DOHH2 (cell line): ENCODE measurements around the gene C19orf67.

Experiments
- H3F3A ChIP-seq: fragments of 200-600 bp; sonication (generic), shearing (Covaris generic); 2 replicates; pipeline ENCODE4 v1.6.0; 2016; ENCODE audit warnings: antibody characterized with exemption, mild to moderate bottlenecking; ENCODE audit not compliant: control insufficient read depth, insufficient read depth
- H3K27ac ChIP-seq: fragments of 200-600 bp; sonication (generic); 2 replicates; pipeline ENCODE4 v1.5.1; 2014; ENCODE audit warnings: low read depth, mild to moderate bottlenecking, low read length, moderate library complexity
- H3K27me3 ChIP-seq: fragments of 200-600 bp; sonication (generic); 2 replicates; pipeline ENCODE4 v1.6.1; 2014; ENCODE audit warnings: mild to moderate bottlenecking, low read length, mixed read lengths; ENCODE audit not compliant: control insufficient read depth
- H3K36me3 ChIP-seq: fragments of 200-600 bp; sonication (generic); 2 replicates; pipeline ENCODE4 v1.6.1; 2014; ENCODE audit warnings: mild to moderate bottlenecking, low read length, moderate library complexity, mixed read lengths; ENCODE audit not compliant: control insufficient read depth
- H3K4me1 ChIP-seq: fragments of 200-600 bp; sonication (generic); 2 replicates; pipeline ENCODE4 v1.6.1; 2014; ENCODE audit warnings: mild to moderate bottlenecking, low read length, mixed read lengths; ENCODE audit not compliant: control insufficient read depth
- H3K4me2 ChIP-seq: fragments of 200-600 bp; sonication (generic); 2 replicates; pipeline ENCODE4 v1.6.0; 2014; ENCODE audit warnings: mild to moderate bottlenecking, low read length, moderate library complexity
- H3K4me3 ChIP-seq: fragments of 200-600 bp; sonication (generic); 2 replicates; pipeline ENCODE4 v1.5.1; 2014; ENCODE audit warnings: mild to moderate bottlenecking, low read length, mixed read lengths
- H3K79me2 ChIP-seq: fragments of 200-600 bp; sonication (generic); 2 replicates; pipeline ENCODE4 v1.6.1; 2014; ENCODE audit warnings: mild to moderate bottlenecking, low read length, mixed read lengths; ENCODE audit not compliant: control insufficient read depth
- H3K9me2 ChIP-seq: fragments of 200-600 bp; sonication (generic); replicated peaks from 2 replicates; pipeline ENCODE4 v1.6.1; 2014; ENCODE audit warnings: mild to moderate bottlenecking, low read length, mixed read lengths; ENCODE audit not compliant: control insufficient read depth
- H3K9me3 ChIP-seq: fragments of 200-600 bp; sonication (generic); 2 replicates; pipeline ENCODE4 v1.6.1; 2014; ENCODE audit warnings: antibody characterized with exemption, low read length, mixed read lengths; ENCODE audit not compliant: control insufficient read depth, insufficient read depth
- H4K20me1 ChIP-seq: fragments of 200-600 bp; sonication (generic); 2 replicates; pipeline ENCODE4 v1.6.0; 2014; ENCODE audit warnings: low read depth, mild to moderate bottlenecking, antibody characterized with exemption, low read length, moderate library complexity; ENCODE audit not compliant: control insufficient read depth, insufficient read depth
- EZH2phosphoT487 ChIP-seq: fragments of 200-600 bp; sonication (generic); IDR thresholded peaks from 2 replicates; pipeline ENCODE4 v1.6.1; 2017; ENCODE audit warnings: borderline replicate concordance, mild to moderate bottlenecking, antibody characterized with exemption, low read length, moderate library complexity, mixed read lengths
- TF ChIP-seq, protein P1 (sequence below): fragments of 200-600 bp; sonication (generic); IDR thresholded peaks from one replicate; pipeline ENCODE4 v1.5.1; 2014; ENCODE audit warnings: antibody characterized with exemption, mild to moderate bottlenecking, low read depth, low read length; ENCODE audit not compliant: poor library complexity, severe bottlenecking

The C19orf67 gene

DNA sequence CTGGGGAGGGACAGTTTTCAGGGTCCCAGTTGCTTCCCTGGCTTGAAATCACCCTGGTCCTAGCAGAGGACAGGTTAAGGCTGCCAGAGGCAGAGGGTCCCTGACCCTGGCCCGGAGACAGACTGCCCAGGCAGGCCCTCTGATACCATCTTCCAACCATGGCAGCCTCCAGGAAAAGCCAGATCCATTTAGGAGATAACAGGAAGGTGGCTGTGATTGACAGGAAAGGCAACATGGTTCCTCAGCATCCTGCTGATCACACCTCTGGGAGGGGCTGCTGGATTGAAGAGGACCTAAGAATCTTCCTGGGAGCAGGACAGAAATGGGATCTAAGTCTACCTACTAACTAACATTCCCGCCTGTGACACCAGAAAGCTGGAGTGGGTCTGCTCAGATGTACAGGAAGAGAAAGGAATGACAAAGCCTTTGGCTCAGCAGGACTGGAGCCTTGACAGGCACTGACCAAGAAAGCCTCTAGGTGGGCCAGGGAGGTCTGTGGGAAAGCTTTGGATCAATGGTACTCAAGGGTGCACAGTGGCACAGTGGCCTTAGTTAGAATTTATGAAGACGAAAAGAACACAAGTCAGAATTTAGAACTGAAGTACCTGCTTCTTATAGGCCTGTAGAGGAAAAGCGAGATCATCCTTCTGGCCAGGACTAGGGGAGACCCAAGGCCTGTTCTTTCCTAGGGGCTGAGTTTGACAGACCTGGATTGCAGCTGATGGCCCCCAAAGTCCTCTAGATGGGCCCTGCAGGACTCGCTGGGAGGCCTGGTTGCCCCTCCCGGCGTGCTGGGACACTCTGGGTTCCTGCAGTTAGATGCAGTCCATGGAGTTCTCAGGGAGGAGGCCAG, 34.3 kb upstream of the C19orf67 start:
- no peak overlapping the region for H3K27ac ChIP-seq
- H3K9me2 ChIP-seq: no peaks in the 10 kb centered on the region
- peaks cover 30% of the 10 kb centered on the region for H3K36me3 ChIP-seq
- no peak for TF ChIP-seq EZH2phosphoT487
- TF ChIP-seq, protein P1, sequence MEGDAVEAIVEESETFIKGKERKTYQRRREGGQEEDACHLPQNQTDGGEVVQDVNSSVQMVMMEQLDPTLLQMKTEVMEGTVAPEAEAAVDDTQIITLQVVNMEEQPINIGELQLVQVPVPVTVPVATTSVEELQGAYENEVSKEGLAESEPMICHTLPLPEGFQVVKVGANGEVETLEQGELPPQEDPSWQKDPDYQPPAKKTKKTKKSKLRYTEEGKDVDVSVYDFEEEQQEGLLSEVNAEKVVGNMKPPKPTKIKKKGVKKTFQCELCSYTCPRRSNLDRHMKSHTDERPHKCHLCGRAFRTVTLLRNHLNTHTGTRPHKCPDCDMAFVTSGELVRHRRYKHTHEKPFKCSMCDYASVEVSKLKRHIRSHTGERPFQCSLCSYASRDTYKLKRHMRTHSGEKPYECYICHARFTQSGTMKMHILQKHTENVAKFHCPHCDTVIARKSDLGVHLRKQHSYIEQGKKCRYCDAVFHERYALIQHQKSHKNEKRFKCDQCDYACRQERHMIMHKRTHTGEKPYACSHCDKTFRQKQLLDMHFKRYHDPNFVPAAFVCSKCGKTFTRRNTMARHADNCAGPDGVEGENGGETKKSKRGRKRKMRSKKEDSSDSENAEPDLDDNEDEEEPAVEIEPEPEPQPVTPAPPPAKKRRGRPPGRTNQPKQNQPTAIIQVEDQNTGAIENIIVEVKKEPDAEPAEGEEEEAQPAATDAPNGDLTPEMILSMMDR: no peak
- no peak overlapping the region for H3K4me3 ChIP-seq
- peaks cover 3% of the 10 kb centered on the region; the same call in 1 of the 2 replicates for H4K20me1 ChIP-seq
- H3K4me2 ChIP-seq: no peak overlapping the region
- no peaks in the 10 kb centered on the region for H3K27me3 ChIP-seq
- H3F3A ChIP-seq: peaks cover 21% of the 10 kb centered on the region
- no peaks in the 10 kb centered on the region for H3K9me3 ChIP-seq
- peaks cover 20% of the 10 kb centered on the region for H3K79me2 ChIP-seq
- peaks cover 30% of the 10 kb centered on the region for H3K4me1 ChIP-seq

DNA sequence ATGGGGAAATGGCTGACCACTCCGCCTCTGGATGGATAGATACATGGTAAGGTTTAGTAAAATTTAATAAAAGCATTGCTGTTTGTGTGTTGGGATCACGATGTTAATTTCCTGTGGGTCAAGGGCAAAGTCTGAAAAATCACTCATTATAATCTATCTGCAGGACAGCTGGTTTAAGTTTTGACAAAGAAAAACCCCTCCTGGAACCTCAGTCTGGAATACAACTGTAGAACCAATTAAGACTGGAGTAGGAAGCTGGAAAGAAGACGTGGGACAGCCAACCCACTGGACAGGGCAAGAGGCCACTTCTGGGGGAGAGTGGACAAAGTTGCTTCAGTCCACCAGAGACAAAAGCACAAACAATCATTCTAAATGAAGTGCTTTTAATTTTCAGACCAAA, 33.6 kb upstream of the C19orf67 start:
- Histone ChIP-seq H3K27me3 (no peaks in the 10 kb centered on the region), H3K27ac (no peak overlapping the region), H3K4me2 (0 out of 2 replicates have a peak overlapping the region, but pooled peaks have one; percentile 85), H3K4me1 (peaks cover 36% of the 10 kb centered on the region), H3K79me2 (peaks cover 26% of the 10 kb centered on the region), H3K36me3 (peaks cover 22% of the 10 kb centered on the region), H3F3A (peaks cover 21% of the 10 kb centered on the region), H3K9me2 (no peaks in the 10 kb centered on the region), H4K20me1 (peaks cover 6% of the 10 kb centered on the region; the same call in 1 of the 2 replicates), H3K4me3 (no peak overlapping the region; the same call in 1 of the 2 replicates), H3K9me3 (no peaks in the 10 kb centered on the region)
- TF ChIP-seq, protein P1: no peak
- TF ChIP-seq EZH2phosphoT487: no peak

DNA sequence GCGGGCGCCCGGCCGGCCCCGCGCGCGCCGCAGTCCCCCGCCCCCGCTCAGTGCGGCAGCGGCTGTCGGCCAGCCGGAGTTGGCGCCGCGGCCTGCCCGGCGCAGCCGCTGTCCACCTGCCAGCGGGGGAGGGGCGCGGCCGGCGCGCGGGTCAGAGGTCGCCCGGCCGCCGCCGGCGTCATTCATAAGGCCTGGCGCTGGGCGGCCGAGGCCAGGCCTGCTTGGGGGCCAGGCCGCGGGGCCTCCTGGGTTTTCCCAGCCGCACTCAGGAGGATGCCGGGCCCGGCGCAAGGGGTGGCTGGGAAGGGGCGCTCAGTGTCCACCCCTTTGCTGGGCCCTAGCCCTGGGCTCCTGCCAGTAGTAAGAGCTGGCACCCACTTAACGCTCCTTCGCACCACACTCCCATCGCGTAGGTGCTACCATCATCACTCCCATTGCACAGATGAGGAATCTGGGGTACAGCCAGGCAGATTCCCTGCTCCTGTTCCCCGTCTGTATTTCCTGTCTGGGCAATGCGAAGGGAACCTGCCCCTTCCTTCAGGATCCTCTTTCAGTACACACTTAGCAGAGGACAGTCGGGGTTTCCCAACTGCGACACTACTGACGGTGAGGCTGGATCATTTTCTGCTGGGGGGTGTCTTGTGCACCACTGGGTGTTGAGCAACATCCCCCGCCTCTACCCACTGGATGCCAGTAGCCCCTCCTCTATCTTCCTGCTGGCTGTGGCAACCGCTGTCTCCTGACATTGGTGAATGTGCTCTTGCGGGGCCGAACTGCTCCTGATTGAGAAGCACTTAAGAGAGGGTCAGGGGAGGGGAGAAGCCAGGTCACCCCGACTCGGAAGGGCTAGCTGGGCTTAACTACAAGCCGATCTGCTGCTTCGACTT, 32.8 kb upstream of the C19orf67 start:
- Histone ChIP-seq H3K4me3 (peak overlapping the region; percentile 78), H3K27ac (no peak overlapping the region), H3K36me3 (peaks cover 17% of the 10 kb centered on the region), H3K4me2 (peak overlapping the region; percentile 85), H3K79me2 (peaks cover 33% of the 10 kb centered on the region), H3K27me3 (no peaks in the 10 kb centered on the region), H3K9me3 (no peaks in the 10 kb centered on the region), H3K4me1 (peaks cover 36% of the 10 kb centered on the region), H3F3A (peaks cover 21% of the 10 kb centered on the region), H4K20me1 (peaks cover 8% of the 10 kb centered on the region; the same call in 1 of the 2 replicates), H3K9me2 (no peaks in the 10 kb centered on the region)
- TF ChIP-seq, protein P1: no peak
- TF ChIP-seq EZH2phosphoT487: no peak
